WI38 (cell line): Measurements from ENCODE around the gene NBEA.
A peak's percentile ranks its signal among the peaks of the same experiment; 100 is the strongest.

Source experiments
- H3K4me3 ChIP-seq: 2 replicates; pipeline ENCODE4 v1.5.1; 2011; ENCODE audit warnings: low read depth, mild to moderate bottlenecking, control low read depth, low read length
- TF ChIP-seq, protein P1 (sequence below): IDR thresholded peaks from 2 replicates; pipeline ENCODE4 v1.5.1; 2012; ENCODE audit warnings: low read depth, mild to moderate bottlenecking, control low read depth, low read length

Gene NBEA

GRCh38 chr13:35146686-35147085, 204.6 kb downstream of the NBEA start:
- H3K4me3 ChIP-seq: no peak overlapping the region
- TF ChIP-seq, protein P1, sequence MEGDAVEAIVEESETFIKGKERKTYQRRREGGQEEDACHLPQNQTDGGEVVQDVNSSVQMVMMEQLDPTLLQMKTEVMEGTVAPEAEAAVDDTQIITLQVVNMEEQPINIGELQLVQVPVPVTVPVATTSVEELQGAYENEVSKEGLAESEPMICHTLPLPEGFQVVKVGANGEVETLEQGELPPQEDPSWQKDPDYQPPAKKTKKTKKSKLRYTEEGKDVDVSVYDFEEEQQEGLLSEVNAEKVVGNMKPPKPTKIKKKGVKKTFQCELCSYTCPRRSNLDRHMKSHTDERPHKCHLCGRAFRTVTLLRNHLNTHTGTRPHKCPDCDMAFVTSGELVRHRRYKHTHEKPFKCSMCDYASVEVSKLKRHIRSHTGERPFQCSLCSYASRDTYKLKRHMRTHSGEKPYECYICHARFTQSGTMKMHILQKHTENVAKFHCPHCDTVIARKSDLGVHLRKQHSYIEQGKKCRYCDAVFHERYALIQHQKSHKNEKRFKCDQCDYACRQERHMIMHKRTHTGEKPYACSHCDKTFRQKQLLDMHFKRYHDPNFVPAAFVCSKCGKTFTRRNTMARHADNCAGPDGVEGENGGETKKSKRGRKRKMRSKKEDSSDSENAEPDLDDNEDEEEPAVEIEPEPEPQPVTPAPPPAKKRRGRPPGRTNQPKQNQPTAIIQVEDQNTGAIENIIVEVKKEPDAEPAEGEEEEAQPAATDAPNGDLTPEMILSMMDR: no peak

DNA sequence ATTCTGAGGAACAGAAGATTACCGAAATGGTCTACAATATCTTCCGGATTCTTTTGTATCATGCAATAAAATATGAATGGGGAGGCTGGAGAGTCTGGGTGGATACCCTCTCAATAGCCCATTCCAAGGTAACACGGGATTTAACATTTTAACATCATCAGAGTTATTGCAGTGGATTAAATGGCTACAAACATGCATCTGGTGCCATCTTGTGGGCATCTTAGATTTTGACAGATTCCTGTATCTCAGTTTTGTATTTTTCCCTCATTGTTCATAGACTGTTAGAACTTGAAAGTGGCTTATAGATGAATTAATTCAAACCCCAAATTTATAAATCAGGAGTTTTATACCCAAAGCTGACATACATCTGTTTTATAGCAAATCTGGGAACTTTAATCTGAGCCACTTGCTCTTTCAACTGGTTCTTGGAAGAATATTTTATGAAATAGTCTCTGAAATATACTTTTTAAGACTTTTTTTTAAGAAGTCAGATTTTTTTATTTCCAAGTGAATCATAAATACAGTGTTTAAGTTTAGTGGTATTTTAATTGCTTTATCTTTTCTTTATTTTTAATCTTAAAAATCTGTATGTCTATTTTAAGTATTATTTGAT, 215.2 kb downstream of the NBEA start:
- TF ChIP-seq, protein P1: no peak
- H3K4me3 ChIP-seq: no peak overlapping the region

GRCh38 chr13:35159041-35159440, 217.0 kb downstream of the NBEA start:
- no peak overlapping the region for H3K4me3 ChIP-seq
- TF ChIP-seq, protein P1: no peak

- TF ChIP-seq, protein P1: no peak
- H3K4me3 ChIP-seq: no peak overlapping the region
These were observed 218.8 kb downstream of the NBEA start for GRCh38 chr13:35160896-35161295.

DNA sequence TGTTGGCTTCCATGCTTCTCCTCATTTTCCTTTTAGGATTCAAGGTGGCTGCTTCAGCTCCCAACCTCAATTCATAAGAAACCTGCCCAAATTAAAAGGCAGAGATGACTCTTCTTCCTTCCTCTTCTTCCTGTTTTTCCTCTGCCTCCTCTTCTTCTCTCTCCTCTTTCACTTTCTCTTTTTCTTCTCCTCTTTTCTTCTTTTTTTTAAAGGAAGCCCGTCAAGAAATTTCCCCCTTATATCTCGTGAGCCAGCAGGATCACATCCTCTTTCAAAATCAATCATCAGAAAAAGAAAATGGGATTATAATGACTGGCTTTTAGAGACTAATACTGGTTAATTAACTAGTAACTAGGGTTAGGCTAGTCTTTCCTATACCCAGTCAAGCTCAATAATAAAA, 220.3 kb downstream of the NBEA start:
- no peak overlapping the region for H3K4me3 ChIP-seq
- TF ChIP-seq, protein P1: no peak

DNA sequence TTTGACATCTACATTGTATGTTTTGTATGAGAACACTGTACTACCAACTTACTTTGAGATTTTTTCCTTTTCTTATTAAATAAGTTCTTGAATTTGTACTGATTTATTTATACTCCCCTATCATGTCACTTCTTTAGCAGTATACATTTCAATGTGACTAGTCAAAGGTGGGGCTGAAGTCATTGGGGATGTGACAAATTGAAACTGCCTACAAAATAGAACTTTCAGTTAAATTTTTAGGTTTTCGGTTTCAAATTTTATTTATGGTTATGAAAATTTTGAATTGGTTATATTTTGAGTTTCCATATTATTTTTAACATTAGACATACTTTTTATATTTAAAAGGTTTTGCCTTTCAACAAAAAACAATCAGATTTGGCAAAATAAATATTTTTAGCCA, 221.6 kb downstream of the NBEA start:
- TF ChIP-seq, protein P1: no peak
- no peak overlapping the region for H3K4me3 ChIP-seq

DNA sequence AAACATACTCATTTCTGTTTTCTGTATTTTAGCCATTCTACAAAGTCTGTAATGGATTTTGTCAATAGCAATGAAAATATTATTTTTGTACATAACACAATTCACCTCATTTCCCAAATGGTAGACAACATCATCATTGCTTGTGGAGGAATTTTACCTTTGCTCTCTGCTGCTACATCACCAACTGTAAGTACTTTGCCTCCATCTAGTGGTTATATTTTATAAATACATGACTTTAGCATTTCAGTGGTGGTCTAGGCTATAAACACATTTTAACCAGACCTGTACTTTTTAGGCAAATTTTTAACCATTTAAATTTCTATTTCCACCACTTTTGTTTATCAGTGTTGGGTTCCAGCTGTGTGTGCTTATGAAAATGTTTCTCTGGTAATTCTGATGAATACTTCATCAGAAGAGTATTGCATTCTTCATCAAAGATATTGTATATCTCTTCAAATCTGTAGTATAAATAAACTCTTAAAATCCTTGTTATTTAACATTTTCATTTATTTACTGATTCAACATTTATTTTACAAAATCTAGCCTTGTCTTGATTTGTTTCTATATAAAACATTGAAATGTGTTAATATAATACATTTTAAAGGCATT, 222.4 kb downstream of the NBEA start:
- TF ChIP-seq, protein P1: peak; percentile 14; the same call in 1 of the 2 replicates
- H3K4me3 ChIP-seq: no peak overlapping the region
